ENCODE data around the gene LCN9.

The LCN9 gene

GRCh38 chr9:135712613-135713295 lies 49.6 kb downstream of the LCN9 start:
- H3K9me3 Mint-ChIP-seq: no peaks in the 10 kb centered on the region
- ATAC-seq (no peak), DNase-seq (ENCODE audit: low spot score in 2 of 2) (no peak)
- H3K4me3 Mint-ChIP-seq: no peak overlapping the region
- no peaks in the 10 kb centered on the region for H3K36me3 Mint-ChIP-seq
- H3K4me1 Mint-ChIP-seq: peaks cover 6% of the 10 kb centered on the region
- no peak overlapping the region for H3K27ac Mint-ChIP-seq

- Mint-ChIP-seq H3K4me1 (peaks cover 6% of the 10 kb centered on the region), H3K27ac (no peak overlapping the region), H3K4me3 (no peak overlapping the region), H3K36me3 (no peaks in the 10 kb centered on the region), H3K9me3 (no peaks in the 10 kb centered on the region)
- ATAC-seq: no peak
- DNase-seq (ENCODE audit: low spot score in 2 of 2): no peak
Observed at GRCh38 chr9:135714242-135715055, 51.3 kb downstream of the LCN9 start.

GRCh38 chr9:135715056-135715595 lies 52.0 kb downstream of the LCN9 start:
- H3K4me1 Mint-ChIP-seq: peaks cover 6% of the 10 kb centered on the region
- no peaks in the 10 kb centered on the region for H3K36me3 Mint-ChIP-seq
- H3K4me3 Mint-ChIP-seq: no peak overlapping the region
- ATAC-seq (no peak), DNase-seq (ENCODE audit: low spot score in 2 of 2) (no peak)
- H3K27ac Mint-ChIP-seq: no peak overlapping the region
- H3K9me3 Mint-ChIP-seq: no peaks in the 10 kb centered on the region

- H3K9me3 Mint-ChIP-seq: no peaks in the 10 kb centered on the region
- H3K4me1 Mint-ChIP-seq: peaks cover 6% of the 10 kb centered on the region
- ATAC-seq (no peak), DNase-seq (ENCODE audit: low spot score in 2 of 2) (no peak)
- H3K36me3 Mint-ChIP-seq: no peaks in the 10 kb centered on the region
- H3K4me3 Mint-ChIP-seq: no peak overlapping the region
- H3K27ac Mint-ChIP-seq: no peak overlapping the region
Observed at GRCh38 chr9:135716045-135716444, 52.9 kb downstream of the LCN9 start.
